ENCODE measurements around the gene LRRC71. TPM values are rescaled to one million over a fixed set of nuclear protein-coding genes. Genes with fewer than 3 reads are reported as not detected.

LRRC71 gene
- total and polyA plus RNA-seq, 2 of the 4 experiments (the other 2 are of a cell fraction), result 0.50 TPM; not detected in 1

- no peak overlapping the region for H3K14ac ChIP-seq (replicated peaks; ENCODE audit: low read depth, low read length)
- no peak for DNase-seq
- BruUV-seq (replicated peaks), result no TSS peak
- WGBS, 2 experiments (ENCODE audit: extremely low coverage in 2 of 2, insufficient read length in 1 of 2), result 88% methylated on average over 5 of the region's 10 CpGs; no CpG with 5 or more reads in 1 of the 2 experiments
- no peaks in the 10 kb centered on the region for H3K4me1 ChIP-seq (ENCODE audit: control insufficient read depth, insufficient read depth, low read length)
- peaks cover 57% of the 10 kb centered on the region for H3K36me3 ChIP-seq (ENCODE audit: control insufficient read depth, insufficient read depth, low read length)
- dilution Hi-C loops (cut with HindIII; ENCODE audit: low sequenced_read_pairs, unreplicated experiment), result no loop called here
- H4K91ac ChIP-seq (ENCODE audit: insufficient read depth, low read depth, low read length), result no peak overlapping the region
- H3K9me1 ChIP-seq (ENCODE audit: insufficient read depth, low read length), result no peaks in the 10 kb centered on the region; the same call in 1 of the 2 replicates
- no peak overlapping the region for H2BK15ac ChIP-seq (ENCODE audit: low read depth, low read length)
- no peak overlapping the region for H4K8ac ChIP-seq (ENCODE audit: low read depth in 2 of 2, low read length in 2 of 2)
- no peak overlapping the region for H3K23ac ChIP-seq (ENCODE audit: low read depth, low read length)
- H3K27me3 ChIP-seq (ENCODE audit: control insufficient read depth, insufficient read depth, low read length), result no peaks in the 10 kb centered on the region
- no peak overlapping the region for H3K18ac ChIP-seq (ENCODE audit: low read depth, low read length)
- no peak overlapping the region for H2BK20ac ChIP-seq (ENCODE audit: low read depth, low read length)
- no peaks in the 10 kb centered on the region for H3K79me1 ChIP-seq (ENCODE audit: low read depth in 1 of 2, low read length in 2 of 2)
- H2BK5ac ChIP-seq (ENCODE audit: low read depth, low read length, poor library complexity, severe bottlenecking), result no peak overlapping the region
- H2AK5ac ChIP-seq (ENCODE audit: low read depth, low read length), result no peak overlapping the region
- CTCF ChIA-PET, result no interaction called here
- no peak overlapping the region for H2AFZ ChIP-seq (replicated peaks; ENCODE audit: low read length, poor library complexity)
- no peak overlapping the region for H3K4me3 ChIP-seq (ENCODE audit: insufficient read depth, low read depth, low read length)
- no peak overlapping the region for H2BK120ac ChIP-seq (ENCODE audit: low read depth, low read length)
- H2AK9ac ChIP-seq (replicated peaks; ENCODE audit: low read depth, low read length, poor library complexity), result no peak overlapping the region
- H3K27ac ChIP-seq (ENCODE audit: insufficient read depth, low read length), result no peak overlapping the region
- POLR2A ChIA-PET (ENCODE audit: unreplicated experiment), result no interaction called here
- H4K5ac ChIP-seq (ENCODE audit: low read depth, low read length), result no peak overlapping the region
- in situ Hi-C loops (cut with MboI; ENCODE audit: low sequenced_read_pairs), result no loop called here
- H3K4ac ChIP-seq (ENCODE audit: low read depth, low read length), result no peak overlapping the region
- intact Hi-C loops (cut with micrococcal nuclease), result no loop called here
- H4K20me1 ChIP-seq (ENCODE audit: insufficient read depth, low read length), result no peaks in the 10 kb centered on the region; the same call in 1 of the 2 replicates
- no peak overlapping the region for H3K56ac ChIP-seq (ENCODE audit: extremely low read depth, insufficient read depth, low read length)
- no peak for ATAC-seq (ENCODE audit: low read depth)
- TF ChIP-seq MAFK (IDR thresholded peaks at IDR 0.05; ENCODE audit: low read depth, low read length), result no peak
- no peak for TF ChIP-seq MXI1 (IDR thresholded peaks at IDR 0.05; ENCODE audit: borderline replicate concordance, low read depth, low read length)
- TF ChIP-seq NFE2L2 (IDR thresholded peaks at IDR 0.05; ENCODE audit: low read depth, low read length), result no peak
- TF ChIP-seq POLR2A (IDR thresholded peaks at IDR 0.05; ENCODE audit: low read depth, low read length), result no peak
- no peak for TF ChIP-seq CEBPB (IDR thresholded peaks at IDR 0.05; ENCODE audit: low read depth, low read length)
- TF ChIP-seq CHD1 (IDR thresholded peaks at IDR 0.05; ENCODE audit: low read depth, low read length), result no peak
- TF ChIP-seq CTCF (conservative IDR thresholded peaks at IDR 0.05; ENCODE audit: low read depth, low read length), result no peak
- no peak for TF ChIP-seq RFX5 (IDR thresholded peaks at IDR 0.05; ENCODE audit: low read depth, low read length)
- no peak for TF ChIP-seq BHLHE40 (IDR thresholded peaks at IDR 0.05; ENCODE audit: low read depth, low read length)
- no peak for TF ChIP-seq RCOR1 (IDR thresholded peaks at IDR 0.05; ENCODE audit: insufficient replicate concordance, low read length)
- no peak for TF ChIP-seq SMC3 (IDR thresholded peaks at IDR 0.05; ENCODE audit: low read depth, low read length)
- no peak for TF ChIP-seq ELK1 (IDR thresholded peaks at IDR 0.05; ENCODE audit: borderline replicate concordance, low read depth, low read length)
- no peak for TF ChIP-seq MAZ (IDR thresholded peaks at IDR 0.05; ENCODE audit: borderline replicate concordance, low read depth, low read length)
- TF ChIP-seq USF2 (IDR thresholded peaks at IDR 0.05; ENCODE audit: low read depth, low read length), result no peak
- no peak for TF ChIP-seq FOS (IDR thresholded peaks at IDR 0.05; ENCODE audit: low read depth, low read length)
- TF ChIP-seq RAD21 (IDR thresholded peaks at IDR 0.05; ENCODE audit: low read length), result no peak
- H3K4me2 ChIP-seq (ENCODE audit: low read depth, low read length), result no peak overlapping the region
- no peaks in the 10 kb centered on the region for H3K9me3 ChIP-seq (ENCODE audit: control insufficient read depth, insufficient read depth, low read length)
- no peak overlapping the region for H3K9ac ChIP-seq (ENCODE audit: low read depth, low read length)
Measured at GRCh38 chr1:156936721-156937220, 16.3 kb downstream of the LRRC71 start.

All from IMR-90 (cell line).